ENCODE measurements around the gene ARMC12. TPM values are rescaled to one million over a fixed set of nuclear protein-coding genes. Genes with fewer than 3 reads are reported as not detected.

ARMC12 gene
- total and polyA plus RNA-seq, 2 experiments from 2014 or later: 2.3 to 4.1 TPM

DNA sequence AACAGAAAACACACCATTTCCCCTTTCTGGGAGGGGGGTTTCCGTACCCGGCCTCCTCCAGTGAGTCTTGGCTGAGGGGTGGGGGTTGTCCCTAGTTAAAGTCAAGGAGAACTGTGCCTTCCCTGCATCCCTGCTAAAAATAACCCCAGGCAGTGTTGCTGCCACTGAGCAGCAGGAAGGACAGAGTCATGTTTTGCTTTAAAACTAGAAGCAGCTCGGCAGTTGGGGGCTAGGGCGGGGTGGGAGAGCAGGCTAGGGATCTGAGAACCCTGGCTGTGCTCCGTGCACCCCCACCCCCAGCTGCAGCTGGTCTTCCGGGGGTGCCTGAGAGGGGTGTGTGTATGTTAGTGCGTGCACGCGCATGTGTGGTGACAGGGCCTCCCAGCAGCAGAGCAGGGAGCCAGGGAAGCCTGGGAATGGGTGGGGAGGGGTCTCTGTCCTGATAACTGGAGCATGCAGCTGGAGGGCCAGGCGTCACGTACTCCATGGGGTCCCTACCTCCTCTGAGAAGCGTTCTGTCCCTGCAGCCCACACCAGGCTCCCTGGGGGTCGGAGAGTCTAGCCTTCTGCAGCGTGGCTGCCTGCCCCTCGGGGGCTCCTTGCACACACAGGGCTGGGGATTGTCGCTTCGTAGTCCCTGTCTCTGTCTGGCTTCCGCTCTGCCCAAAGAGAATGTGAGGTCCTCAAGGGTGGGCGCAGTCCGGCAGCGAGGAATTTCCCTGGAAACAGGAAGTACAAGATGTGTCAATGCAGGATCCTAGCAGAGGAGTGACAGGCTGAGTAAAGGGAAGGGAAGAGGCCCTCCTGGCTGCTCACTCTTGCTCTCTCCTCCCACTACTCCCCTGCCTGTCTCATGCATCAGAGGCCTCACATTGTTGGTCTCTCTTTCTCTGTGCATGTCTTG is 16.8 kb upstream of the ARMC12 start:
- TF ChIP-seq, protein P1, sequence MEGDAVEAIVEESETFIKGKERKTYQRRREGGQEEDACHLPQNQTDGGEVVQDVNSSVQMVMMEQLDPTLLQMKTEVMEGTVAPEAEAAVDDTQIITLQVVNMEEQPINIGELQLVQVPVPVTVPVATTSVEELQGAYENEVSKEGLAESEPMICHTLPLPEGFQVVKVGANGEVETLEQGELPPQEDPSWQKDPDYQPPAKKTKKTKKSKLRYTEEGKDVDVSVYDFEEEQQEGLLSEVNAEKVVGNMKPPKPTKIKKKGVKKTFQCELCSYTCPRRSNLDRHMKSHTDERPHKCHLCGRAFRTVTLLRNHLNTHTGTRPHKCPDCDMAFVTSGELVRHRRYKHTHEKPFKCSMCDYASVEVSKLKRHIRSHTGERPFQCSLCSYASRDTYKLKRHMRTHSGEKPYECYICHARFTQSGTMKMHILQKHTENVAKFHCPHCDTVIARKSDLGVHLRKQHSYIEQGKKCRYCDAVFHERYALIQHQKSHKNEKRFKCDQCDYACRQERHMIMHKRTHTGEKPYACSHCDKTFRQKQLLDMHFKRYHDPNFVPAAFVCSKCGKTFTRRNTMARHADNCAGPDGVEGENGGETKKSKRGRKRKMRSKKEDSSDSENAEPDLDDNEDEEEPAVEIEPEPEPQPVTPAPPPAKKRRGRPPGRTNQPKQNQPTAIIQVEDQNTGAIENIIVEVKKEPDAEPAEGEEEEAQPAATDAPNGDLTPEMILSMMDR (IDR thresholded peaks at IDR 0.05; ENCODE audit: low read depth, low read length): no peak
- Histone ChIP-seq H3K36me3 (no peaks in the 10 kb centered on the region), H3K27me3 (no peaks in the 10 kb centered on the region), H3K4me1 (ENCODE audit: low read depth) (peaks cover 48% of the 10 kb centered on the region), H3K27ac (peak overlapping the region; percentile 94), H3K4me3 (peak overlapping the region; percentile 9), H3K9me3 (ENCODE audit: low read depth) (no peaks in the 10 kb centered on the region)
- DNase-seq (ENCODE audit: low read depth in 1 of 2, low spot score in 1 of 2): peak; percentile 56 to 61

DNA sequence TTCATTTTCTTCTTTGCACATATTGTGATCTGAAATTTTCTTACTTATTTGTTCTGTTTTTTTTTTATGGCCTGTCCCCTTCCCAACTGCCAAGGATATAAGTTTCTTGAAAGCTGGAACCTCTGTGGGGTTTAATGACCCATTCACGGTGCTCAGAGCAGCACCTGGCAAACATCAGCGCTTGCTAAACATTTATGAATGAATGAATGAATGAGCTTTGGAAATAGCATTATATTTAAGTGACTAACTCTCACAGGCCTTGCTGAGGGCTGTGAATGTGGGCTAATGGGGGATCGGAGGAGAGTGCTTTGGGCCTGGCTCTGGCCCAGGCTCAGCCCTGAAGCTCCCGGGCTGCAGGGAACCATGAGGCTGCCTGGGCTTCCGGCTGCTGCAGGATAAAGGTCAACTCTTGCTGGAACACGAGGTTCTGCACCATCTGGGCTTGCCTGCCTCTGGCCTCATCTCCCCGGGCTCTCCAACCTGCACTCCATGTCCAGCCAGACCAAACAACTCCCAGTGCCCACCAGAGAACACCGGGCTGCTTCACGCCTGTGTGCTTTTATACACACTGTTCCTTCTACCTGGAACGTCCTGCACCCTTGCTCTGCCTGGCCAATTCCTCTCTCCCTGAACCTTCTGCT is 14.6 kb upstream of the ARMC12 start:
- no peaks in the 10 kb centered on the region for H3K27me3 ChIP-seq
- H3K36me3 ChIP-seq: no peaks in the 10 kb centered on the region
- no peak overlapping the region for H3K4me3 ChIP-seq
- H3K9me3 ChIP-seq (ENCODE audit: low read depth): no peaks in the 10 kb centered on the region
- no peak overlapping the region for H3K27ac ChIP-seq
- DNase-seq (ENCODE audit: low read depth in 1 of 2, low spot score in 1 of 2): peak in 1 of 2 donors; percentile 54
- TF ChIP-seq, protein P1 (IDR thresholded peaks at IDR 0.05; ENCODE audit: low read depth, low read length): no peak
- H3K4me1 ChIP-seq (ENCODE audit: low read depth): peaks cover 61% of the 10 kb centered on the region

DNA sequence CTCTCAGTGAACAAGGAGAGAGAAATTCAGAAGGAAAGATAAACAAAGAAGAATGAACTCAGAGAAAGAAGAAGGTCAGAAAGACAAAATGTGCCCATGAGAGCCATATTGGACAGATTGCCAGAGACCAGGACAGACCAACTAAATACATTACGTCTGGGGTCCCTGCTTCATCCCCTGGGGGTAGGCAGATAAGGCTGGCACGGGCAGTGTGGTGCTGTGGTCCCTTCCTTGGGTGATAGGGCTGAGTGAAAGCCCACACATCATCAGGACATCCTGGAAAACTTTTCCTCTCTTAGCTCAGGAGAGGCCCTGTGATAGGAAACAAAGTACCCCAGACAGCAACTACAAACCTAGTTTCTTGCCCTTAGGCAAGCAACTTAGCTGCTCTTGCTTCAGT is 13.2 kb upstream of the ARMC12 start:
- Histone ChIP-seq H3K27ac (peak overlapping the region; percentile 65), H3K4me3 (no peak overlapping the region), H3K27me3 (no peaks in the 10 kb centered on the region), H3K36me3 (no peaks in the 10 kb centered on the region), H3K4me1 (ENCODE audit: low read depth) (peaks cover 55% of the 10 kb centered on the region), H3K9me3 (ENCODE audit: low read depth) (no peaks in the 10 kb centered on the region)
- TF ChIP-seq, protein P1 (IDR thresholded peaks at IDR 0.05; ENCODE audit: low read depth, low read length): no peak
- no peak for DNase-seq (ENCODE audit: low read depth in 1 of 2, low spot score in 1 of 2)

DNA sequence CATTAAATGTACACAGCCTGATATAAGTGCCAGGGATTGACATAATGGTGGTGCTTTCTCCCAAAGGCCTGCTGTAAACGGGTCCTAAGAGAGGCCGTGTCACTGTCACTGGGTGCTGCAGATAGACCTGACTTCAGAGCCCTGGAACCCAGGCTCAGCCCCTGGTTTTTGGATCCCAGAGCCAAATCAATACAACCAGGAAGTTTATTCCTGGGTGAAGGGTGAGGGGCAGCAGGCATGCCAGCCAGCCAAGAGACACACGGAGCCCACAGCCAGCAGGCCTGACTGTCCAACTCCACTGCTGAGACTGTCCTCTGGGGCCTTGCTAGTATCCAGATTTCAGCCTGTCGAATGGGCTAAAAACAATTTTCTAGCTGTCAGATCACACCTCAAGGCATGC is 12.8 kb upstream of the ARMC12 start:
- H3K36me3 ChIP-seq: no peaks in the 10 kb centered on the region
- H3K9me3 ChIP-seq (ENCODE audit: low read depth): no peaks in the 10 kb centered on the region
- no peak overlapping the region for H3K4me3 ChIP-seq
- H3K27me3 ChIP-seq: no peaks in the 10 kb centered on the region
- no peak for DNase-seq (ENCODE audit: low read depth in 1 of 2, low spot score in 1 of 2)
- peaks cover 55% of the 10 kb centered on the region for H3K4me1 ChIP-seq (ENCODE audit: low read depth)
- TF ChIP-seq, protein P1 (IDR thresholded peaks at IDR 0.05; ENCODE audit: low read depth, low read length): no peak
- H3K27ac ChIP-seq: peak overlapping the region; percentile 65

DNA sequence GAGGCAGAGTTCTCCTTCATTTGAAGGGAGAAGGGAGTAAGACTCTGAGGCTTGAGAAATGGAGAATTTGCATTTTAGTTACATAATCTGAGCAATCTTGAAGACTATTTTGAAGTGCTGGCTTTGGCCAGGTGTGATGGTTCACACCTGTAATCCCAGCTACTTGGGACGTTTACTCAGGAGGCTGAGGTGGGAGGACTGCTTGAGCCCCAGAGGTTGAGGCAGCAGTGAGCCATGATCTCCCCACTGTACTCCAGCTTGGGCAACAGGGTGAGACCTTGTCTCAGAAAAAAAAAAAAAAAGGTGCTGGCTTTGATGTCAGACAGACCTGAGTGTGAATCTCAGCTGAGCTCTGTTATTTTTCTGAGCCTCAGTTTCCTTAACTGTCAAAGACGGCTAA is 12.4 kb upstream of the ARMC12 start:
- H3K27me3 ChIP-seq: no peaks in the 10 kb centered on the region
- no peaks in the 10 kb centered on the region for H3K36me3 ChIP-seq
- no peak overlapping the region for H3K27ac ChIP-seq
- TF ChIP-seq, protein P1 (IDR thresholded peaks at IDR 0.05; ENCODE audit: low read depth, low read length): no peak
- H3K4me3 ChIP-seq: no peak overlapping the region
- H3K9me3 ChIP-seq (ENCODE audit: low read depth): no peaks in the 10 kb centered on the region
- peaks cover 52% of the 10 kb centered on the region for H3K4me1 ChIP-seq (ENCODE audit: low read depth)
- DNase-seq (ENCODE audit: low read depth in 1 of 2, low spot score in 1 of 2): no peak
